HG03521 (cell line): ENCODE results near the gene MTURN.

Experiments used
- ATAC-seq: cut with Tn5 transposase; IDR thresholded peaks from one replicate; pipeline ENCODE4 v1.9.1; 2021; ENCODE audit warnings: mild to moderate bottlenecking, moderate library complexity; ENCODE audit not compliant: unreplicated experiment

MTURN gene

GRCh38 chr7:30135301-30136116 is 723 bp downstream of the MTURN start:
- ATAC-seq, result peak; percentile 27

- ATAC-seq, result no peak
These were observed 1.4 kb downstream of the MTURN start for GRCh38 chr7:30136117-30136731.

GRCh38 chr7:30136743-30137485 is 2.1 kb downstream of the MTURN start:
- ATAC-seq, result no peak

DNA sequence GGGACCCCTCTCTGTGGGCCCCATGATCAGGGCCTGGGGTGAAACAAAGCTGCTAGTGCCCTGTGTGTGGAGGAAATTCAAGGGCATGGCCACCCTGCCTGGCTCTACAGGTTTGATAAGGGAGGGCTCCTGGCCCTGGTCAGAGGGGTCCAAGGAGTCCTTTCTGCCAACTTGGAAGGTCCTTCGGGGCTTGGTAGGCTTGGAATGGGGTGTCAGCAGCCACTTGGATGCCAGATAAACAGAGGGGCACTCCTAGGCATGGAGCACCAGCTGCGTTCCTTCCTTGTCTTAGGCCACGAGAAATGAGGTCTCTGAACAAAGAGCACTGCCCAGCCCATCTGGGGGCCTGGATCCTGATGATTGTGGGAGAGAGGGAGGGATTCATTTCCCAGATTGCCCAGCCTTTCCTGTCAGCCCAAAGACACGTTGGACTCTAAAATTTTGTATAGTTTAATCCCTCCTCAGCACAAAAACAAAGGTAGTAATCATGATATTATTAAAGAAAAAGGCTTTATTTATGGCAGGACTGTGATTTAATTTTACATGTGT is 5.1 kb downstream of the MTURN start:
- ATAC-seq, result no peak

DNA sequence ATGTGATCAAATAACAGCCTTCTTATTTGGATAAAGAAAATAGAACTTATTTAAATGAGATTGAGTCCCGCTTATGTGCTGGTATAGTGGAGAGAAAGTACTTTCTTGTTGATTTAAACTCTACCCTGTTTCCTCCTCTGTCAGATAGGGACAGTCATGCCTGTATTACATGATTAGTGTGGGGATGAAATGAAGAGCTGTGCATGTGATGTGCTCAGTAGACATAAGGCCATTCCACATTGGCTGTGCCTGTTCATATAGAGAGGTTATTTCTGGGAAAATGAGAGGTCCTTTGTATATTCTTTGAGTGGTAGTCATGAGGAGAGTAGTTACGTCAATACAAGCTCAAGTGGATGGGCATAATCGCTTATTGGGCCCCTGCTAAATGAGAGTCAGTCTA is 5.7 kb downstream of the MTURN start:
- ATAC-seq, result no peak

GRCh38 chr7:30142710-30143109 is 7.9 kb downstream of the MTURN start:
- no peak for ATAC-seq

- no peak for ATAC-seq
These were observed 9.0 kb downstream of the MTURN start for GRCh38 chr7:30143748-30144251.

- ATAC-seq, result no peak
These were observed 10.0 kb downstream of the MTURN start for GRCh38 chr7:30144657-30145306.

- no peak for ATAC-seq
These were observed 10.7 kb downstream of the MTURN start for GRCh38 chr7:30145426-30145970.

GRCh38 chr7:30146127-30146612 is 11.4 kb downstream of the MTURN start:
- ATAC-seq, result no peak

DNA sequence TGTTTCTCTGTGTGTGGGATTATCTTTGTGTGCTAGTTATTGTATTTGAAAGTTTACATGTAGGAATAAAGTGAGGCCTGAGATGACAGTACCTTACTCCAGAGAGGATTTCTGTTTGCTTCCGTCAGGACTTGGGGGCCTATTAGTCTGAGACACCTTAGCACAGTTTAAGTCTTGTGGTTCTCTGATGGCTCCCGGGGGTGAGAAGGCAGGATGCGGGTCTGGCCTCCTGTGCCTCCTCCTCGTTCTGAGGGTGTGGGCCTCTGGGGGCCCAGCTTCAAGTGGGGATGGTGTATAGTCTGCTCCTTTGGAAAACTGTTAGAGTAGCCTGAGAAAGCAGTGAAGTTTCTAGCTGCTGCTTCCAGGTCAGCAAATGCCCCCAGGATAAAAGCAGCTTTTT is 12.4 kb downstream of the MTURN start:
- no peak for ATAC-seq

- no peak for ATAC-seq
These were observed 13.0 kb downstream of the MTURN start for GRCh38 chr7:30147785-30148184.

DNA sequence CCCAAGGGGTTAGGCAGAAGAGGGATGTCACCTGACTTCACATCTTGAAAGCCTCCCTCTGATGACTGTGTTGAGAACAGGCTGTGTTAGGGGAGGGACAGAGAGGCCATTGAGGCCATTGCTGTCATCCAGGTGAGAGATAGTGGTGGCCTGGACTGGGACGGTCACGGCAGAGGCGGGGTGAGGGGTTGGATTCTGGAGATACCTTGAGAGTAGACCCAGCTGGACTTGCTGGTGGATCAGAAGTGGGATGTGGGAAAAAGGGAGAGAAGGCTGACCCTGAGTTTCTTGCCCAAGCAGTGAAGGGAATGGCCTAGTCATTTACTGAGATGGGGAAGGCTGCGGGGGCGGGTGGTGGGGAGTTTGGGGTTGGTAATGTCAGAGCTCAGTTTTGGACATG is 13.6 kb downstream of the MTURN start:
- ATAC-seq, result no peak

DNA sequence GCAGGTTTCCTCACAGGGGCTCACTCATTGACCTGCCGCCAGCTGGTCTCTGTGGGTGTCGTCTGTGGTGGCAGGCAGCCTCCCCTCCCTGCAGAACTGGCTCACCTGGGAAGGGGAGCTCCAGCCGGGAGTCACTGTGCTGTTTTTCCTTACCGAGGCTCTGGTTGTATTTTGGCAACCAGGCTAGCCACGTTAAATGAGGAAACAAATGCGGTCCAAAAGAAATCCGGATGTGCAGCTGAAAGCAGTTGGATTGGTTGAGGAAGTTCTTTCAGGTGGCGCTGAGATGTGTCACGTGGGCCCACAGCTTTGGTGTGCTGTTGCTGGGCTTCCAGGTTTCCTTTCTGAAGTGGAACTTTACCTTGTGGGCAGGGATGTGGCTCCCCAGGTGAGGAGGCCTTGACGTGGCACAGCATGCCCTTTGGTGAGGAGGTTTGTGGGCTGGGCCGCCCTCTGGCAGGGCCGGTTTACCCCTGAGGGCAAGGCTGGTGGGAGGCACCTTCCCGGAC is 14.2 kb downstream of the MTURN start:
- no peak for ATAC-seq

GRCh38 chr7:30149640-30150272 is 15.0 kb downstream of the MTURN start:
- no peak for ATAC-seq

DNA sequence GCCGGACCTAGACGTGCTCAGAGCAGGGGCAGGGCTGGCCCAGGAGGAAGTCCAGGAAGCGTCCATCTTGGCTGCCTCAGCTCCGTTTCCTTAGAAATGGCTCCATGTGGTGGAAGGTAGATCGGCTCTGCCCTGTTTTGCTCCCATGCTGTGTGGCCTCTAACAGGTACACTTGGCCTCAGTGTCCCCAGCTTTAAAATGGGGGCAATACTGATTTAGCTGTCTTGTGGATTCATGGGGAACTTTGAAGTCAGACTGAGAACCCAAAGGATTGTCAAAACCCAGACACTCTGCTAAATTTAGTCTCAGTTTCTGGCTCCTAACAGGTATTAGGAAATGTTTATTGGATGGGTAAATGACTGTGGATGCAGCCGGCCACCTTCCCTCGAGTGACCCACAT is 15.9 kb downstream of the MTURN start:
- ATAC-seq, result no peak

DNA sequence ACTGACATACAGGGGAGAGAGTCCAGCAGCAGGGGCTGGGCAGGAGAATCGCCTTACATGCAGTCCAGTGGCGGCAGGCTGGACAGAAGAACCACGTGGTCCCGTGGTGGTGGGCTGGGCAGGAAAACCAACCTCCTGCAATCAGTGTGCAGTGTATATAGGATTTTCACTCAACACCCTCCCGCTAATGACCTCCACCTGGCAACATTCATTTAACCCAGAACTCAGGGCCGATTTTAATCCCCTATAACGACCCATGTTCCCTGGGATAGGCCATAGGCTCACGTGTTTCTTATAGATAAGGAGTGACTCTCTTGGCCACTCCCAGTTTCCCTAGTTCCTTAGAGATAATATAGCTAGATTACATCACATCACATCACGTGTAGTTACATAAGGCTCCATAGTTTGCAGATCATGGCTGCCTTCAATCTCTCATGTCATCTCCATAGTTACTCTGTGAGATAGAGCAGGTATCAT is 19.4 kb downstream of the MTURN start:
- ATAC-seq, result no peak

DNA sequence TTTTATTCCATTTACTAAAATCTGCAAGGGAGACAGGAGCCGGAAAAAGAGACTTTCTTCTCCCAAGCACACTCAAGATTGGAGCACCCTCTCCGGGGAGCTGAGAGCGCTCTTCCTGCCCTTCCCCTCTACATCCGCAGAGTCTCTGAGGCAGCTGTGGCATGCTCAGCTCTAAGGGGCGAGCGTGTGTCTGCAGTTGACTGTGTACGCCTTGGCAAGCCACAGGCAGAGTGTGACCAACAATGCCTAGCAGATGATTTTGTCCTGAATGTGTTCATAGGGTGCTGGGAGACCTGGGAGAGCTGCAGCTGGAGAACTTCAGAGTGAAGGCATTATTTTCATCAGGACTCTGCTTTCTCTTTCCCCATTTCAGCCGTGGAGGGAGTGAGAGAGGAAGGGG is 20.7 kb downstream of the MTURN start:
- no peak for ATAC-seq

- ATAC-seq, result no peak
These were observed 22.4 kb downstream of the MTURN start for GRCh38 chr7:30157204-30157603.

DNA sequence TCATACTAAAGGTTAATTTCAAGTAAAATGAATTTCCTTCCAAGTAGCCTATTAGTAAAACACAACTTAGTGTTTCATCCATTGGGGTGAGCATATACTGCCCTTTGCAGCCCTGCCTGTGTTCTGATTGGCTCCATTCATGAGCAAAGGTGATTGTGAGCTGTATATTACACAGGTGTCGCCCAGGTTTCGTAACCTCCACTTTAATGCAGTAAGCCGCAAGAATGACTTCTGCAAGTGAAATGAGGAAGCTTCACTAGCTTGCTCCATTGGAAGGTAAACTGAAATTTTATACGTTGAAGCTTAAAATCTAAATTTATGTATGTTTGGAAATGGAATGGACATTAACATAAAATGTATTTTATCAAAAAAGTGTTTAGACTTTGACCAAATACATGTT is 24.4 kb downstream of the MTURN start:
- ATAC-seq, result no peak
